Karpas-422 (cell line): ENCODE measurements around the gene FHIT. TPM values are rescaled to one million over a fixed set of nuclear protein-coding genes. Genes with fewer than 3 reads are reported as not detected.

Experiments used
- DNase-seq: peaks from one replicate; pipeline ENCODE4 v3.0.0-alpha.2; 2015
- H2AFZ ChIP-seq: fragments of 200-600 bp; sonication (generic); 2 replicates; pipeline ENCODE4 v1.6.1; 2014; ENCODE audit warnings: antibody characterized with exemption, low read length, mixed read lengths
- H3K27ac ChIP-seq: fragments of 200-600 bp; sonication (generic); 2 replicates; pipeline ENCODE4 v1.5.1; 2014; ENCODE audit warnings: mild to moderate bottlenecking, low read length, moderate library complexity
- H3K27me3 ChIP-seq: fragments of 200-600 bp; sonication (generic); 2 replicates; pipeline ENCODE4 v1.6.1; 2014; ENCODE audit warnings: low read length, mixed read lengths
- H3K36me3 ChIP-seq: fragments of 200-600 bp; sonication (generic); 2 replicates; pipeline ENCODE4 v1.6.1; 2014; ENCODE audit warnings: low read length, mixed read lengths; ENCODE audit not compliant: insufficient read depth
- H3K4me1 ChIP-seq: fragments of 200-600 bp; sonication (generic); 2 replicates; pipeline ENCODE4 v1.6.1; 2014; ENCODE audit warnings: mild to moderate bottlenecking, low read length, mixed read lengths
- H3K4me2 ChIP-seq: fragments of 200-600 bp; sonication (generic); 2 replicates; pipeline ENCODE4 v1.6.1; 2014; ENCODE audit warnings: low read length, low read depth, mild to moderate bottlenecking; ENCODE audit not compliant: poor library complexity, severe bottlenecking
- H3K4me3 ChIP-seq: fragments of 200-600 bp; sonication (generic); 2 replicates; pipeline ENCODE4 v1.5.1; 2014; ENCODE audit warnings: mild to moderate bottlenecking, antibody characterized with exemption, low read length, mixed read lengths
- H3K79me2 ChIP-seq: fragments of 200-600 bp; sonication (generic); 2 replicates; pipeline ENCODE4 v1.6.1; 2014; ENCODE audit warnings: mild to moderate bottlenecking, low read length, mixed read lengths
- H3K9ac ChIP-seq: fragments of 200-600 bp; sonication (generic); 2 replicates; pipeline ENCODE4 v1.6.0; 2014; ENCODE audit warnings: low read length
- H3K9me2 ChIP-seq: fragments of 200-600 bp; sonication (generic), shearing (Covaris generic); replicated peaks from 2 replicates; pipeline ENCODE4 v1.6.0; 2014; ENCODE audit warnings: mild to moderate bottlenecking, low read length, moderate library complexity; ENCODE audit not compliant: insufficient read depth
- H3K9me3 ChIP-seq: fragments of 300-700, 200-600 bp; sonication (generic); 2 replicates; pipeline ENCODE4 v1.6.1; 2014; ENCODE audit warnings: low read length, mixed read lengths
- H4K20me1 ChIP-seq: fragments of 200-600 bp; sonication (generic); 2 replicates; pipeline ENCODE4 v1.6.1; 2014; ENCODE audit warnings: mild to moderate bottlenecking, antibody characterized with exemption, low read length, low read depth; ENCODE audit not compliant: insufficient read depth
- total RNA-seq: library from RNA; depleted of rRNA; stranded (reverse); fragments of >200 nt; shearing (Covaris generic); gene quantifications from 2 replicates; pipeline ENCODE4 v1.2.3, GENCODE V29; 2014; ENCODE audit warnings: low replicate concordance

Gene FHIT
- total RNA-seq, 1 experiment from 2014 or later: not detected

DNA sequence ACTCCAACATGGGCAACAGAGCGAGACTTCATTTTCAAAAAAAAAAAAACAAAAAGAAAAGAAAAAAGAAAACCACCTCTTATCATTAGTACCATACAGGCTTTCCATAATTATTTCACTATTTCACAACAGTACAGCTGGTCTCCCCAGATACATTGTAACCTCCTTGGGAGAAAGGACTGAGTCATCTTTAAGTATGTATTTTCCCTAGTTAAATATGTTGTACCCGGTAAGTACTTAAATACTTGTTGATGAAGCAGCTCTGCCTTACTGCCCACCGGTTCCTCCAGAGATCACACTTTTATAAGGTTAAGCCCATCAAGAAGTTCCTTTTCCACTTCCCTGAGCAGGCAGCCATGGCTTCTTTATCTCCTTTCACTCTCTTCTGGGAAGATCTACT, 1412.0 kb downstream of the FHIT start:
- no peak overlapping the region for H3K9ac ChIP-seq
- H3K36me3 ChIP-seq: no peaks in the 10 kb centered on the region
- no peak overlapping the region for H2AFZ ChIP-seq
- no peaks in the 10 kb centered on the region; the same call in 1 of the 2 replicates for H3K4me1 ChIP-seq
- no peak overlapping the region for H3K27ac ChIP-seq
- no peaks in the 10 kb centered on the region for H3K79me2 ChIP-seq
- no peak overlapping the region for H3K4me2 ChIP-seq
- no peaks in the 10 kb centered on the region for H3K27me3 ChIP-seq
- no peak for DNase-seq
- no peaks in the 10 kb centered on the region for H4K20me1 ChIP-seq
- no peaks in the 10 kb centered on the region; the same call in 1 of the 2 replicates for H3K9me3 ChIP-seq
- no peaks in the 10 kb centered on the region for H3K9me2 ChIP-seq
- H3K4me3 ChIP-seq: no peak overlapping the region

DNA sequence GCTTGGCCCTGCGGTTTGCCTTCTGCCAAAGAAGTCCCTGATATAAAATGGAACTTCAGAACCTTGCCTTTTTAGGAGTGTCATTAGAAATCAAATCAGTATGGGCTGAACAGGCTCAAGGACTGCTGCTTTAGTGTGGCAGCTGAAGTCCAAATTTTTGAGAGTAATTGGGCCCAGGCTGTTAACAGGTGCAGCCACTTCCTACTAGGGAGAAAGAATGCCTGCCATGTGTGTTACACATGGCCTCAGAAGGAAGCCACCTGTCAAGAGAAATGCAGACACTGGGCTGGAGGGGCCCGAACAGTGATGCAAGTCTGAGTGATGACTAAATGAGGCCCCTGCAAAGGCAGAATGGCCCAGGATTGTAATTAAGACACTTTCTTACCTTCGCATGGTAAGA, 1414.7 kb downstream of the FHIT start:
- Histone ChIP-seq H3K4me1 (no peaks in the 10 kb centered on the region; the same call in 1 of the 2 replicates), H2AFZ (no peak overlapping the region), H3K27me3 (no peaks in the 10 kb centered on the region), H3K9me2 (no peaks in the 10 kb centered on the region), H3K27ac (no peak overlapping the region), H3K4me2 (no peak overlapping the region), H3K79me2 (no peaks in the 10 kb centered on the region), H3K4me3 (no peak overlapping the region), H3K9me3 (peaks cover 4% of the 10 kb centered on the region), H3K36me3 (no peaks in the 10 kb centered on the region), H3K9ac (no peak overlapping the region), H4K20me1 (no peaks in the 10 kb centered on the region)
- no peak for DNase-seq

DNA sequence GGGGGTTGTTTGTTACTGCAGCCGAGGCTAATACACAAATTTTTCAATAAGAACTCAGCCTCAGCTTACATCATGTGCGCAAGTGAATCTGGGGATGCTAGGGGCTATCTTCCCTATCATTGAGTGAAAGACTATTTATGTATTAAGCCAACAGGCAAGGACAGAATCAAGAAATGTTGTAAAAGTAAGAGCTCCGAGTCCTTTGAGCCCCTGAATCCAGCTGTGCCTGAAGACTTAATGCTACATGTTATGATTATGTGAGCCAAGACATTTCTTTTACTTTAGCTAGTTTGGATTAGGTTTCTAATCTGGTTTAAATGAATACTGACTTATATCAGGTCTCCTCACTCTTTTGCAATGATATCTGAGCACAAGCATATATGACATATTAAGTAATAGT, 1418.5 kb downstream of the FHIT start:
- H2AFZ ChIP-seq: no peak overlapping the region
- H3K4me2 ChIP-seq: no peak overlapping the region
- H3K9ac ChIP-seq: no peak overlapping the region
- H3K79me2 ChIP-seq: no peaks in the 10 kb centered on the region
- H3K9me2 ChIP-seq: no peaks in the 10 kb centered on the region
- H3K9me3 ChIP-seq: peaks cover 4% of the 10 kb centered on the region
- no peak overlapping the region for H3K27ac ChIP-seq
- no peak for DNase-seq
- H3K36me3 ChIP-seq: no peaks in the 10 kb centered on the region
- H3K4me3 ChIP-seq: no peak overlapping the region
- H3K27me3 ChIP-seq: no peaks in the 10 kb centered on the region
- no peaks in the 10 kb centered on the region for H4K20me1 ChIP-seq
- H3K4me1 ChIP-seq: no peaks in the 10 kb centered on the region

DNA sequence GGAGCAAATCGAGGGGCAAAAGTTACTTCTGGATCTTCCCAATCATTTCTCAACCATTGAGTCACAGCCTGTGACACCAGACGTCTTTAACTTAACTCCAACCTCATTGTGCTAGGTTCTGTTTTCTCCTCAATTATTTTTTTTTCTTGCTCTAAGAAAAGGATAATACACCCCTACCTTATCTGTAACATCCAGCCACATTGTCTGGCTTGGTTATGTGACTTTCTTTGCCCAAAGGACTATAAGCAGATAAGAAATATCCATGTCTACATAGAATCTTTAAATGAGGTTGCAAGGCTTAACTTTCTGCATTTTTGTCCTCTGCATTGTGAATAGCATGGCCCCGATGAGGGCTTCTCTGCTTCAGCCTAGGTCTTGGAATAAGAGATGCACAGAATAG, 1419.0 kb downstream of the FHIT start:
- Histone ChIP-seq H3K79me2 (no peaks in the 10 kb centered on the region), H4K20me1 (no peaks in the 10 kb centered on the region), H3K9me2 (no peaks in the 10 kb centered on the region), H3K27ac (no peak overlapping the region), H3K9me3 (peaks cover 4% of the 10 kb centered on the region), H3K4me2 (no peak overlapping the region), H2AFZ (no peak overlapping the region), H3K4me3 (no peak overlapping the region), H3K36me3 (no peaks in the 10 kb centered on the region), H3K9ac (no peak overlapping the region), H3K27me3 (no peaks in the 10 kb centered on the region), H3K4me1 (no peaks in the 10 kb centered on the region)
- DNase-seq: no peak

DNA sequence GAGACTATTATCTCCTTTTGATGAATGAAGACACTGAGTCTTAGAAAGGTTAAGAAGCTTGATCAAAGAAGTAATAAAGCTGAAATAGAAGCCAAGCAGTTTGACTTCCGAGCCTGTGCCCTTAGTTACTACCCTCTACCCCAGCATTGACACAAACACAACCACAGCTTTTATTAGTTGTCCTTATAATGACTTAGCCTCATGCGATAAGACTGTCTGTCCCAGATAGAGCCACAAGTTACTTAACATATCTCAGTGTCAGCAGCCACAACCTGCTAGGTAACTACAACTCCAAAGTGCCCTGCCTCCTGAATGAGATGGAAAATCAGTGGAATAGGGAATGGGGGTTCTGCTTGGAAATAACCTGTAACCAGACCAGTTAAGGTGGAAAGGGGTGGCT, 1419.9 kb downstream of the FHIT start:
- H3K27ac ChIP-seq: no peak overlapping the region
- no peaks in the 10 kb centered on the region for H3K79me2 ChIP-seq
- no peaks in the 10 kb centered on the region for H3K36me3 ChIP-seq
- H3K4me2 ChIP-seq: no peak overlapping the region
- H3K9me2 ChIP-seq: no peaks in the 10 kb centered on the region
- H3K9ac ChIP-seq: no peak overlapping the region
- H2AFZ ChIP-seq: no peak overlapping the region
- peaks cover 4% of the 10 kb centered on the region for H3K9me3 ChIP-seq
- no peak for DNase-seq
- H4K20me1 ChIP-seq: no peaks in the 10 kb centered on the region
- H3K4me1 ChIP-seq: no peaks in the 10 kb centered on the region
- H3K27me3 ChIP-seq: no peaks in the 10 kb centered on the region
- no peak overlapping the region for H3K4me3 ChIP-seq

DNA sequence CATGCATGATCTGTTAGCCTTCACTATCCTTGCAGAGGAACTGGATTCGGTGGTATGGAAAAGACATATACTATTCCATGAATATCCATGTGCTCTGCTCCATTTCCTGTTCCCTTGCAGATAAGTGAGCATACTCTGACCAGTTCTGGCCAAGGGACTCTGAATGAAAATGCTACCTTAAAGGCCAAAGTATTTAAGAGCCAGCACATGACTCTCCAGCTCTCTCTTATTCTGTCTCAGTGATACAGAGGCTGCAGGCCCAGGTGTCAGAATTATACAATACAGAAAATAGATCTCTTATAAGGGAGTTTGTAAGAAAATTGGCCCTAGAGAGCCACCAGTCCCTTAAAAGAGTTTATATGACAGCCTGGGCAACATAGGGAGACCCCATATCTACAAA, 1421.7 kb downstream of the FHIT start:
- Histone ChIP-seq H4K20me1 (no peaks in the 10 kb centered on the region), H3K79me2 (no peaks in the 10 kb centered on the region), H2AFZ (no peak overlapping the region), H3K27ac (no peak overlapping the region), H3K9me3 (peaks cover 4% of the 10 kb centered on the region), H3K36me3 (no peaks in the 10 kb centered on the region), H3K4me3 (no peak overlapping the region), H3K9ac (no peak overlapping the region), H3K4me2 (no peak overlapping the region), H3K27me3 (no peaks in the 10 kb centered on the region), H3K4me1 (no peaks in the 10 kb centered on the region), H3K9me2 (no peaks in the 10 kb centered on the region)
- DNase-seq: no peak

DNA sequence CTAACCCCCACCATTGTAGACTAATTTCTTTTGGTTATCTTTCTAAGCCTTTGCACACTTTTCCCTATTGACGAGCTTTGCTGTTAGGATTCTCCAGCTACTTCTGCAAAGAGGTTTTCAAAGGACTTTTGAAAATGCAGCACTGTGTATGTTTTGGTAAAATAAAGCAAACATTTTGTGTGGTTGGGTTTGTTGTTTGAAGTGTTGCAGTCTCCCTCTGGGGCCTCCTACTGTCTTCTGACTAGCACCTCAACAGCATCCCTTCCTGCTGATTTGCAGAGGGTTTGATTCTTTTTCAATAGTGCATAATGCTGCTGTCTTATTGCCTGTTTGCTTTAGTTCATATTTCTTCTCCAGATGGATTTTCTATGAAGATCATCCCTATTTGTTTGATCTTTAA, 1426.4 kb downstream of the FHIT start:
- Histone ChIP-seq H2AFZ (no peak overlapping the region), H3K9me2 (no peaks in the 10 kb centered on the region), H3K9ac (no peak overlapping the region), H3K4me2 (no peak overlapping the region), H4K20me1 (no peaks in the 10 kb centered on the region), H3K4me1 (no peaks in the 10 kb centered on the region), H3K9me3 (no peaks in the 10 kb centered on the region; the same call in 1 of the 2 replicates), H3K36me3 (no peaks in the 10 kb centered on the region), H3K27ac (no peak overlapping the region), H3K79me2 (no peaks in the 10 kb centered on the region), H3K27me3 (no peaks in the 10 kb centered on the region), H3K4me3 (no peak overlapping the region)
- DNase-seq: no peak

DNA sequence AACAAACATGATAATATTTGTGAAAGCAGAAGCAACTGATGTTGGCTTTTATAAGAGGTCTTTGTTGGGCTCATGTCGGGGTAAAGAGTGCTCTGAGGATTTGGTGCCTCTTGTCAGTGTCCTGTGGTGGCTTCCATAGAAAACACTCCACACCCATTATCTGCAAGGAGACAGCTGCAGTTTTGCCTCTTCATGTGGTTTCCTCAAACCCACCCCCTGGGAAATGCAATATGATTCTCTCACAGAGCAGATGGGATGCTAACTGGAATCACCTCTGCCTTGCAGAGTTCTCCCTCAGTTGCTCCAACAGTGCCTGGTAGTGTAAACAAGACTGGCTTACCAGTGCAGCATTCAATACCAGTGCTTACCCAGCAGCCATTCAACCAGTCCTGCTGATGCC, 1430.0 kb downstream of the FHIT start:
- Histone ChIP-seq H2AFZ (no peak overlapping the region), H3K4me2 (no peak overlapping the region), H3K9me2 (no peaks in the 10 kb centered on the region), H3K79me2 (no peaks in the 10 kb centered on the region), H3K9ac (no peak overlapping the region), H3K9me3 (no peaks in the 10 kb centered on the region), H3K27me3 (no peaks in the 10 kb centered on the region), H3K4me3 (no peak overlapping the region), H3K27ac (no peak overlapping the region), H3K4me1 (no peaks in the 10 kb centered on the region), H3K36me3 (no peaks in the 10 kb centered on the region), H4K20me1 (no peaks in the 10 kb centered on the region)
- no peak for DNase-seq

DNA sequence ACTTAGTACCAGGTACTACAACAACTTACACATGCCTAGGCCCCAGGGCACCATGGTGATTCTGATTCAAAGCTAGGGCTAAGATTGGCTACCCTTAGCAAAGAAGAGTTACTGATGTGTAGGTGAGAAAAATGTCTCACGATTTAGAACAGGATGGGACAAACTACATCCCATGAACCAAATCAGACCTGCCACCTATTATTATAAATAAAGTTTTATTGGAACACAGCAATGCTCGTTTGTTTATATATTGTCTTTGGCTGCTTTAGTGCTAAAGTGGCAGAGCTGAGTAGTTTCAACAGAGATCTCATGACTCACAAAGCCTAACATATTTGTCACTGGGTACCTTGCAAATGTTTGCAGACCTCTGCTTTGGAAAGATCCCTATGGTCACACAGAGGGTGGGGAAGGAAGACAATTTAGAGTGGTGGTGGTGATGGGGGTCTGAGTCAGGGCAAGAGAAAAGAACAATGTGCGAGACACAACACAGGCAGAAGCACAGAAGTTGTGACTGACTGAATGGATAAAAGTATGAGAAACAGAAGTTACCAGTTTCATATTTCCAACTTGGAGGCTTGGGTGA, 1430.8 kb downstream of the FHIT start:
- Histone ChIP-seq H3K27ac (no peak overlapping the region), H3K9me3 (no peaks in the 10 kb centered on the region), H3K9ac (no peak overlapping the region), H3K4me2 (no peak overlapping the region), H3K4me3 (no peak overlapping the region), H3K9me2 (no peaks in the 10 kb centered on the region), H2AFZ (no peak overlapping the region), H4K20me1 (no peaks in the 10 kb centered on the region), H3K79me2 (no peaks in the 10 kb centered on the region), H3K27me3 (no peaks in the 10 kb centered on the region), H3K4me1 (no peaks in the 10 kb centered on the region), H3K36me3 (no peaks in the 10 kb centered on the region)
- no peak for DNase-seq
